ENCODE data around the gene MFAP5. TPM values are rescaled to one million over a fixed set of nuclear protein-coding genes. Genes with fewer than 3 reads are reported as not detected.

MFAP5 gene
- total RNA-seq, 1 experiment from 2014 or later: not detected

DNA sequence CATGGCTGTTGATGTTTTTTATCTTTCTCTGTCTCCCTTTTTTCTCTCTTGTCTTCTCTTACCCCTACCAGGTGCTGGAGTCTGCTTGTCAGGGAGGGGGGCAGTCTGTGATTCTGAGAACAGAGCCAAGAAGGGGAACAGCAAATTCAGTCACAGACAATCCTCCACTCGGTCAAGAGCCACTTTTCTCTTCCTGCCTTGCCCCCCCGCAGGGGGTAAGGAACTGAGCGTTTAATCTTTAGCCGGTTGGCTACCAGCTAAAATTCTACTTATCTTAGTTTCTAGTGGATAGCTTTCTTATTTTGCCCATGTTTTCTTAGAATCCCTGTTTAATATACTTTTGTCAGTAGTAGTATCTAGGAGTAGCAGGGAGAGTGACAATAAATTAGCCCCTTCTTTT, 37.1 kb upstream of the MFAP5 start (continued):
- TF ChIP-seq EZH2 (IDR thresholded peaks at IDR 0.05) (no peak), POLR2AphosphoS5 (IDR thresholded peaks at IDR 0.05; ENCODE audit: low read depth, low read length) (no peak), ELF1 (IDR thresholded peaks at IDR 0.05; ENCODE audit: borderline replicate concordance, low read depth) (no peak), ZFX (IDR thresholded peaks at IDR 0.05) (no peak), SRF (IDR thresholded peaks at IDR 0.05; ENCODE audit: low read depth) (no peak), ZBTB33 (IDR thresholded peaks at IDR 0.05; ENCODE audit: extremely low read depth, insufficient replicate concordance, low read length) (no peak), CBX3 (IDR thresholded peaks at IDR 0.05; ENCODE audit: low read depth) (no peak), SIN3A (IDR thresholded peaks at IDR 0.05; ENCODE audit: low read depth) (no peak), EZH2phosphoT487 (IDR thresholded peaks at IDR 0.05; ENCODE audit: borderline replicate concordance) (no peak), FOSL1 (IDR thresholded peaks at IDR 0.05; ENCODE audit: low read depth) (no peak), POLR2A (IDR thresholded peaks at IDR 0.05; ENCODE audit: borderline replicate concordance, extremely low read depth, insufficient read depth, insufficient read length) (no peak)

- H4K20me1 ChIP-seq (ENCODE audit: insufficient read depth): no peaks in the 10 kb centered on the region
Measured at GRCh38 chr12:8698879-8699278, 36.3 kb upstream of the MFAP5 start.

More at GRCh38 chr12:8698879-8699278, 36.3 kb upstream of the MFAP5 start:
- H3K9me3 ChIP-seq (ENCODE audit: control insufficient read depth in 1 of 2, insufficient read depth in 1 of 2, low read depth in 1 of 2, low read length in 2 of 2): no peaks in the 10 kb centered on the region
- POLR2A ChIA-PET: no interaction called here
- no peaks in the 10 kb centered on the region for H3K9me2 ChIP-seq (ENCODE audit: insufficient read depth)
- no peak for DNase-seq (ENCODE audit: low read depth, low spot score)
- no peak overlapping the region for H3K27ac ChIP-seq (ENCODE audit: low read depth, low read length)
- ATAC-seq: no peak
- no peaks in the 10 kb centered on the region for H3K4me1 ChIP-seq (ENCODE audit: control insufficient read depth in 1 of 2, insufficient read depth in 2 of 2, low read length in 2 of 2)
- BruUV-seq (replicated peaks): no TSS peak
- intact Hi-C loops (cut with micrococcal nuclease): no loop called here
- H3K4me3 ChIP-seq (replicated peaks in 1 of 2; ENCODE audit: low read depth in 1 of 2, low read length in 2 of 2): no peak overlapping the region
- H3K27me3 ChIP-seq (ENCODE audit: insufficient read depth, low read length): peaks cover 14% of the 10 kb centered on the region
- CTCF ChIA-PET: no interaction called here
- RAD21 ChIA-PET (ENCODE audit: low non-redundant PET in 1 of 2, low total read pairs in 2 of 2, uncharacterized antibody in 2 of 2, unreplicated experiment in 2 of 2): no interaction called here
- no peaks in the 10 kb centered on the region for H3K36me3 ChIP-seq (ENCODE audit: control insufficient read depth in 1 of 2, insufficient read depth in 2 of 2, low read length in 2 of 2)
- no peak overlapping the region for H2AFZ ChIP-seq (ENCODE audit: low read depth, low read length, poor library complexity, severe bottlenecking)
- H3K79me2 ChIP-seq (ENCODE audit: insufficient read depth, low read length): no peaks in the 10 kb centered on the region
- no peak overlapping the region for H3K4me2 ChIP-seq (ENCODE audit: low read length)
- no peak overlapping the region for H3K9ac ChIP-seq (ENCODE audit: low read length)
- TF ChIP-seq ZNF274 (IDR thresholded peaks at IDR 0.05; ENCODE audit: low read depth, low read length) (no peak), EZH2phosphoT487 (IDR thresholded peaks at IDR 0.05; ENCODE audit: borderline replicate concordance) (no peak), SP1 (IDR thresholded peaks at IDR 0.05; ENCODE audit: low read depth) (no peak), SRF (IDR thresholded peaks at IDR 0.05; ENCODE audit: low read depth) (no peak), CEBPB (IDR thresholded peaks at IDR 0.05; ENCODE audit: low read depth) (no peak), EZH2 (IDR thresholded peaks at IDR 0.05) (no peak), JUND (IDR thresholded peaks at IDR 0.05) (no peak), POLR2AphosphoS5 (IDR thresholded peaks at IDR 0.05; ENCODE audit: low read depth, low read length) (no peak), RAD21 (IDR thresholded peaks at IDR 0.05; ENCODE audit: low read depth) (no peak), ZFX (IDR thresholded peaks at IDR 0.05) (no peak)
